A549 (cell line): ENCODE results near the gene TNNI3K. TPM values are rescaled to one million over a fixed set of nuclear protein-coding genes. Genes with fewer than 3 reads are reported as not detected.

Experiments
- ATAC-seq, 2 experiments: fragments of 200-7000 bp in 1 of 2; fragments of >200 bp in 1 of 2; cut with Nextera tagmentation in 1 of 2; cut with Tn5 transposase in 1 of 2; 3 replicates each; pipeline versions ENCODE4 v1.8.0 to v1.9.1; 2018 to 2020; ENCODE audit warnings: mild to moderate bottlenecking in 1 of 2, moderate library complexity in 1 of 2
- CTCF ChIA-PET: fragments of 300-600 bp; sonication (Branson Sonifier 250); formaldehyde crosslinking; extraction: SDS; loops from one replicate; lab custom pipeline; 2021; ENCODE audit warnings: antibody characterized with exemption, inconsistent platforms; lab: Yijun Ruan, JAX
- POLR2A ChIA-PET: fragments of 350-600 bp; formaldehyde crosslinking; extraction: SDS; loops from one replicate; lab custom pipeline; 2021; ENCODE audit warnings: antibody characterized with exemption, inconsistent platforms; lab: Yijun Ruan, JAX
- DNase-seq, 2 experiments: peaks; one replicate each; pipeline versions ENCODE4 v3.0.0 to v3.0.0-alpha.2; 2011 to 2016; ENCODE audit warnings: low read depth in 1 of 2, low spot score in 1 of 2
- FAIRE-seq: peaks from 2 replicates; lab custom pipeline; 2011; peaks lifted over from hg19 to GRCh38; lab: Jason Lieb, UNC
- H3K27ac ChIP-seq, 2 experiments: fragments of >200 bp; sonication (Bioruptor Twin); formaldehyde crosslinking; 3 replicates each; pipeline ENCODE4 v1.5.1; 2016 to 2017
- H3K4me1 ChIP-seq: fragments of >200 bp; sonication (Bioruptor Twin); formaldehyde crosslinking; 3 replicates; pipeline ENCODE4 v1.6.1; 2016
- H3K4me2 ChIP-seq: fragments of >200 bp; sonication (Bioruptor Twin); formaldehyde crosslinking; 3 replicates; pipeline ENCODE4 v1.6.1; 2016
- H3K4me3 ChIP-seq: fragments of >200 bp; sonication (Bioruptor Twin); formaldehyde crosslinking; 3 replicates; pipeline ENCODE4 v1.5.1; 2016
- H3K9me3 ChIP-seq: fragments of >200 bp; sonication (Bioruptor Twin); formaldehyde crosslinking; 3 replicates; pipeline ENCODE4 v1.6.1; 2016
- BCL3 ChIP-seq: fragments of >200 bp; sonication (Bioruptor Twin); formaldehyde crosslinking; IDR thresholded peaks from 3 replicates; pipeline ENCODE4 v1.6.1; 2016
- BHLHE40 ChIP-seq: IDR thresholded peaks from 2 replicates; pipeline ENCODE4 v1.6.1; 2012; ENCODE audit warnings: low read depth, low read length, inconsistent platforms
- EHMT2 ChIP-seq: fragments of 200-600 bp; sonication (generic); IDR thresholded peaks from 2 replicates; pipeline ENCODE4 v1.6.1; 2016; ENCODE audit warnings: antibody characterized with exemption, low read depth, mild to moderate bottlenecking, moderate library complexity
- EP300 ChIP-seq, 2 experiments: fragments of >200 bp; sonication (Bioruptor Twin); formaldehyde crosslinking; IDR thresholded peaks; 2 replicates in 1 of 2; 3 replicates in 1 of 2; pipeline ENCODE4 v1.6.1; 2016 to 2017
- FOSB ChIP-seq: fragments of 250-450 bp; sonication (Bioruptor Pico); IDR thresholded peaks from 2 replicates; pipeline ENCODE4 v1.5.0; 2020; ENCODE audit warnings: mild to moderate bottlenecking, moderate library complexity
- HDAC2 ChIP-seq: fragments of 200-600 bp; sonication (generic); IDR thresholded peaks from 2 replicates; pipeline ENCODE4 v1.6.1; 2016
- HES2 ChIP-seq: fragments of >200 bp; sonication (Bioruptor Twin); formaldehyde crosslinking; IDR thresholded peaks from 2 replicates; pipeline ENCODE4 v1.6.1; 2016
- JUN ChIP-seq, 2 experiments: fragments of >200 bp; sonication (Bioruptor Twin); formaldehyde crosslinking; IDR thresholded peaks; 2 replicates in 1 of 2; 3 replicates in 1 of 2; pipeline ENCODE4 v1.6.1; 2016 to 2017
- JUNB ChIP-seq: fragments of >200 bp; sonication (Bioruptor Twin); formaldehyde crosslinking; IDR thresholded peaks from 2 replicates; pipeline ENCODE4 v1.6.1; 2016
- MAX ChIP-seq: IDR thresholded peaks from 2 replicates; pipeline ENCODE4 v1.6.1; 2012
- MAZ ChIP-seq: fragments of 150-350 bp; IDR thresholded peaks from 2 replicates; pipeline ENCODE4 v1.6.1; 2014; ENCODE audit warnings: antibody characterized with exemption, low read depth, low read length, borderline replicate concordance
- MYC ChIP-seq: IDR thresholded peaks from 2 replicates; pipeline ENCODE4 v1.6.1; 2012; ENCODE audit warnings: mild to moderate bottlenecking, inconsistent platforms, low read length, improper control_type of control experiment, borderline replicate concordance
- NPAS2 ChIP-seq: fragments of 250-450 bp; sonication (Bioruptor Pico); IDR thresholded peaks from 2 replicates; pipeline ENCODE4 v1.8.0; 2022; ENCODE audit warnings: mild to moderate bottlenecking, moderate library complexity, borderline replicate concordance
- NR3C1 ChIP-seq: fragments of >200 bp; sonication (Bioruptor Twin); formaldehyde crosslinking; IDR thresholded peaks from 3 replicates; pipeline ENCODE4 v1.6.1; 2017
- PBX3 ChIP-seq: IDR thresholded peaks from 2 replicates; pipeline ENCODE4 v1.6.1; 2012
- POLR2A ChIP-seq: IDR thresholded peaks from 2 replicates; pipeline ENCODE4 v1.6.1; 2012; ENCODE audit warnings: mild to moderate bottlenecking, low read length
- RAD21 ChIP-seq, 2 experiments: fragments of >200 bp in 1 of 2; sonication (Bioruptor Twin) in 1 of 2; formaldehyde crosslinking in 1 of 2; IDR thresholded peaks in 1 of 2; conservative IDR thresholded peaks in 1 of 2; 2 replicates in 1 of 2; 3 replicates in 1 of 2; pipeline ENCODE4 v1.6.1; 2012 to 2018; ENCODE audit warnings: inconsistent platforms in 1 of 2
- RARB ChIP-seq: fragments of 250-450 bp; sonication (Bioruptor Pico); IDR thresholded peaks from 2 replicates; pipeline ENCODE4 v1.8.0; 2021; ENCODE audit warnings: mild to moderate bottlenecking, moderate library complexity
- RNF2 ChIP-seq: fragments of 200-600 bp; sonication (generic); IDR thresholded peaks from 2 replicates; pipeline ENCODE4 v1.6.1; 2016; ENCODE audit warnings: low read depth, mild to moderate bottlenecking, antibody characterized with exemption, moderate library complexity, borderline replicate concordance
- SMC3 ChIP-seq: fragments of >200 bp; sonication (Bioruptor Twin); formaldehyde crosslinking; IDR thresholded peaks from 3 replicates; pipeline ENCODE4 v1.6.1; 2018; ENCODE audit warnings: inconsistent platforms
- TP53 ChIP-seq: fragments of 250-450 bp; sonication (Bioruptor Pico); IDR thresholded peaks from 2 replicates; pipeline ENCODE4 v1.5.0; 2021; ENCODE audit warnings: mild to moderate bottlenecking, moderate library complexity
- USF2 ChIP-seq: fragments of 450-650 bp; IDR thresholded peaks from 2 replicates; pipeline ENCODE4 v1.6.1; 2014; ENCODE audit warnings: antibody characterized with exemption
- ZNF302 ChIP-seq: fragments of 250-450 bp; sonication (Bioruptor Pico); IDR thresholded peaks from 2 replicates; pipeline ENCODE4 v1.9.0; 2021; ENCODE audit warnings: inconsistent platforms, mild to moderate bottlenecking, moderate library complexity
- ZSCAN20 ChIP-seq: fragments of 250-450 bp; sonication (Bioruptor Pico); IDR thresholded peaks from 2 replicates; pipeline ENCODE4 v1.8.0; 2022; ENCODE audit warnings: mild to moderate bottlenecking, moderate library complexity
- WGBS: methylation state at CpG from one replicate; pipeline ENCODE4 v1.1.6; 2017; ENCODE audit errors: missing lambda C conversion rate; 5-methylcytosine and 5-hydroxymethylcytosine counted together
- polyA plus RNA-seq, 4 experiments: library from polyadenylated mRNA; depleted of rRNA in 3 of 4; stranded (reverse); fragments of >200 nt; fragmentation: RNase III in 1 of 4; extraction: RNeasy Plus Mini Kit Qiagen cat#74134 plus additional on column Dnase treatment in 1 of 4; gene quantifications; 2 replicates in 3 of 4; 3 replicates in 1 of 4; pipeline ENCODE4 v1.2.3, GENCODE V29; 2011 to 2017
- TF ChIP-seq, protein P1 (sequence below): fragments of >200 bp; sonication (Bioruptor Twin); formaldehyde crosslinking; IDR thresholded peaks from 3 replicates; pipeline ENCODE4 v1.5.1; 2016

TNNI3K gene
- polyA plus RNA-seq, 2 of the 4 experiments (the other 2 are of a cell fraction) = 0.67 TPM; not detected in 1

DNA sequence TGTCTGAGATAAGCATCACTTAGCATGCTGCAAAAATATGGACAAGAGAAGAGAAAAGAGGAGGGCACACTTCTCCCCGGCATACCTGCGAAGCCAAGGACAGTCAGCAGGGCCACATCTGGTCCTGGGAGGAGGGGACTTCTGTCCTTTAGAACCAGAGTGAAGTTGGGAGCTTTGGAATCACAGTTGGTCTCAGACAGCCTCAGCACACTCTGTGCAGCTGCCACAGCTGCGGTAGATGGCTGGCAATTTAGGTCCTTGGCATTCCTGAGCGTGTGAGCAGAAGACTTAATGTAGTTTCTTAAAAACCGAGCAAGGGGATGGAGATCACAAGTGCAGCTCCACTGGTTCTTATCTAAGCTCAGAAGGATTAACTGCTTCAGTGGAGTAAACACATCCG is 244.9 kb downstream of the TNNI3K start (continued):
- TF ChIP-seq, protein P1, sequence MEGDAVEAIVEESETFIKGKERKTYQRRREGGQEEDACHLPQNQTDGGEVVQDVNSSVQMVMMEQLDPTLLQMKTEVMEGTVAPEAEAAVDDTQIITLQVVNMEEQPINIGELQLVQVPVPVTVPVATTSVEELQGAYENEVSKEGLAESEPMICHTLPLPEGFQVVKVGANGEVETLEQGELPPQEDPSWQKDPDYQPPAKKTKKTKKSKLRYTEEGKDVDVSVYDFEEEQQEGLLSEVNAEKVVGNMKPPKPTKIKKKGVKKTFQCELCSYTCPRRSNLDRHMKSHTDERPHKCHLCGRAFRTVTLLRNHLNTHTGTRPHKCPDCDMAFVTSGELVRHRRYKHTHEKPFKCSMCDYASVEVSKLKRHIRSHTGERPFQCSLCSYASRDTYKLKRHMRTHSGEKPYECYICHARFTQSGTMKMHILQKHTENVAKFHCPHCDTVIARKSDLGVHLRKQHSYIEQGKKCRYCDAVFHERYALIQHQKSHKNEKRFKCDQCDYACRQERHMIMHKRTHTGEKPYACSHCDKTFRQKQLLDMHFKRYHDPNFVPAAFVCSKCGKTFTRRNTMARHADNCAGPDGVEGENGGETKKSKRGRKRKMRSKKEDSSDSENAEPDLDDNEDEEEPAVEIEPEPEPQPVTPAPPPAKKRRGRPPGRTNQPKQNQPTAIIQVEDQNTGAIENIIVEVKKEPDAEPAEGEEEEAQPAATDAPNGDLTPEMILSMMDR = no peak
- no peak for TF ChIP-seq HDAC2
- TF ChIP-seq HES2 = no peak

GRCh38 chr1:74481607-74482006 is 246.4 kb downstream of the TNNI3K start:
- CTCF ChIA-PET = no interaction called here
- FAIRE-seq (no peak), ATAC-seq (no peak)
- Histone ChIP-seq H3K27ac (no peak overlapping the region), H3K4me3 (no peak overlapping the region), H3K4me1 (no peaks in the 10 kb centered on the region)
- POLR2A ChIA-PET = no interaction called here
- TF ChIP-seq ZSCAN20 (no peak), FOSB (CRISPR knock-in tag) (no peak), PBX3 (no peak), MAZ (no peak)
- TF ChIP-seq, all 56 proteins: peak for 0
- WGBS = 40% methylated on average over 3 of the region's 3 CpGs
- Histone ChIP-seq H3K4me2 (no peak overlapping the region), H3K9me3 (no peaks in the 10 kb centered on the region)
- DNase-seq = no peak

GRCh38 chr1:74485622-74486021 is 250.4 kb downstream of the TNNI3K start:
- TF ChIP-seq MAX = no peak
- TF ChIP-seq BCL3 = no peak
- TF ChIP-seq RNF2 = no peak
- TF ChIP-seq JUNB = no peak
- TF ChIP-seq NR3C1 = no peak
- no peak for TF ChIP-seq EP300 (IDR thresholded peaks at IDR 0.05)
- no peak for TF ChIP-seq USF2
- no peak for TF ChIP-seq JUN (IDR thresholded peaks at IDR 0.05)
- TF ChIP-seq POLR2A = no peak
- TF ChIP-seq BHLHE40 = no peak
- no peak for TF ChIP-seq RARB (CRISPR knock-in tag)
- TF ChIP-seq HDAC2 = no peak
- TF ChIP-seq EHMT2 = no peak
- TF ChIP-seq NPAS2 (CRISPR knock-in tag) = no peak
- no peak for TF ChIP-seq TP53 (CRISPR knock-in tag)
- no peak for TF ChIP-seq SMC3
- no peak for TF ChIP-seq ZNF302
- TF ChIP-seq PBX3 = no peak
- TF ChIP-seq MYC = no peak
- no peak for TF ChIP-seq RAD21 (conservative IDR thresholded peaks at IDR 0.05 in 1 of 2, IDR thresholded peaks at IDR 0.05 in 1 of 2)
- 15% methylated on average over 3 of the region's 3 CpGs for WGBS
- ATAC-seq = no peak
- no peak overlapping the region for H3K27ac ChIP-seq
- no peaks in the 10 kb centered on the region for H3K9me3 ChIP-seq
- no peak for DNase-seq
- ChIA-PET POLR2A (no interaction called here), CTCF (no interaction called here)
- no peak overlapping the region for H3K4me2 ChIP-seq
- no peak for FAIRE-seq
- H3K4me1 ChIP-seq = no peaks in the 10 kb centered on the region
- H3K4me3 ChIP-seq = no peak overlapping the region
